RWPE2 (cell line): ENCODE measurements around the gene AHDC1.
A peak's percentile ranks its signal among the peaks of the same experiment; 100 is the strongest.

ENCODE experiments used
- ATAC-seq: fragments of 200-7000 bp; cut with Tn5 transposase; 3 replicates; pipeline ENCODE4 v1.9.1; 2021; ENCODE audit warnings: low read depth
- DNase-seq: peaks from one replicate; pipeline ENCODE4 v3.0.0-alpha.2; 2020; ENCODE audit warnings: low spot score
- H3K27ac ChIP-seq: fragments of 450-650 bp; 2 replicates; pipeline ENCODE4 v1.5.1; 2017; ENCODE audit warnings: mild to moderate bottlenecking; ENCODE audit not compliant: poor library complexity, severe bottlenecking
- H3K27me3 ChIP-seq: fragments of 250-450 bp; sonication (Bioruptor Pico); 2 replicates; pipeline ENCODE4 v1.5.1; 2021; ENCODE audit warnings: mild to moderate bottlenecking, moderate library complexity; ENCODE audit not compliant: insufficient read depth, poor library complexity, severe bottlenecking
- H3K36me3 ChIP-seq: fragments of 250-450 bp; sonication (Bioruptor Pico); 2 replicates; pipeline ENCODE4 v1.5.1; 2020; ENCODE audit warnings: low read depth, mild to moderate bottlenecking, moderate library complexity
- H3K4me1 ChIP-seq: fragments of 250-450 bp; sonication (Bioruptor Pico); 2 replicates; pipeline ENCODE4 v1.5.1; 2021; ENCODE audit warnings: mild to moderate bottlenecking, moderate library complexity; ENCODE audit not compliant: insufficient read depth, poor library complexity, severe bottlenecking
- H3K4me3 ChIP-seq: fragments of 250-450 bp; sonication (Bioruptor Pico); 2 replicates; pipeline ENCODE4 v1.5.1; 2021; ENCODE audit warnings: mild to moderate bottlenecking, moderate library complexity; ENCODE audit not compliant: severe bottlenecking
- H3K9me3 ChIP-seq: fragments of 250-450 bp; sonication (Bioruptor Pico); 2 replicates; pipeline ENCODE4 v1.5.1; 2021; ENCODE audit warnings: mild to moderate bottlenecking, moderate library complexity; ENCODE audit not compliant: severe bottlenecking
- TF ChIP-seq, protein P1 (sequence below): fragments of 450-650 bp; IDR thresholded peaks from one replicate; pipeline ENCODE4 v1.5.1; 2017; ENCODE audit warnings: mild to moderate bottlenecking, moderate library complexity; ENCODE audit not compliant: poor library complexity, severe bottlenecking

The AHDC1 gene

GRCh38 chr1:27602462-27603308 lies 1.3 kb downstream of the AHDC1 start:
- TF ChIP-seq, protein P1, sequence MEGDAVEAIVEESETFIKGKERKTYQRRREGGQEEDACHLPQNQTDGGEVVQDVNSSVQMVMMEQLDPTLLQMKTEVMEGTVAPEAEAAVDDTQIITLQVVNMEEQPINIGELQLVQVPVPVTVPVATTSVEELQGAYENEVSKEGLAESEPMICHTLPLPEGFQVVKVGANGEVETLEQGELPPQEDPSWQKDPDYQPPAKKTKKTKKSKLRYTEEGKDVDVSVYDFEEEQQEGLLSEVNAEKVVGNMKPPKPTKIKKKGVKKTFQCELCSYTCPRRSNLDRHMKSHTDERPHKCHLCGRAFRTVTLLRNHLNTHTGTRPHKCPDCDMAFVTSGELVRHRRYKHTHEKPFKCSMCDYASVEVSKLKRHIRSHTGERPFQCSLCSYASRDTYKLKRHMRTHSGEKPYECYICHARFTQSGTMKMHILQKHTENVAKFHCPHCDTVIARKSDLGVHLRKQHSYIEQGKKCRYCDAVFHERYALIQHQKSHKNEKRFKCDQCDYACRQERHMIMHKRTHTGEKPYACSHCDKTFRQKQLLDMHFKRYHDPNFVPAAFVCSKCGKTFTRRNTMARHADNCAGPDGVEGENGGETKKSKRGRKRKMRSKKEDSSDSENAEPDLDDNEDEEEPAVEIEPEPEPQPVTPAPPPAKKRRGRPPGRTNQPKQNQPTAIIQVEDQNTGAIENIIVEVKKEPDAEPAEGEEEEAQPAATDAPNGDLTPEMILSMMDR: no peak
- Histone ChIP-seq H3K9me3 (no peaks in the 10 kb centered on the region), H3K4me3 (peak overlapping the region; percentile 85), H3K4me1 (peaks cover 28% of the 10 kb centered on the region), H3K27ac (peak overlapping the region; percentile 77), H3K36me3 (no peaks in the 10 kb centered on the region), H3K27me3 (no peaks in the 10 kb centered on the region)
- DNase-seq (no peak), ATAC-seq (0 out of 3 replicates have a peak, but pooled peaks have one; percentile 2)

DNA sequence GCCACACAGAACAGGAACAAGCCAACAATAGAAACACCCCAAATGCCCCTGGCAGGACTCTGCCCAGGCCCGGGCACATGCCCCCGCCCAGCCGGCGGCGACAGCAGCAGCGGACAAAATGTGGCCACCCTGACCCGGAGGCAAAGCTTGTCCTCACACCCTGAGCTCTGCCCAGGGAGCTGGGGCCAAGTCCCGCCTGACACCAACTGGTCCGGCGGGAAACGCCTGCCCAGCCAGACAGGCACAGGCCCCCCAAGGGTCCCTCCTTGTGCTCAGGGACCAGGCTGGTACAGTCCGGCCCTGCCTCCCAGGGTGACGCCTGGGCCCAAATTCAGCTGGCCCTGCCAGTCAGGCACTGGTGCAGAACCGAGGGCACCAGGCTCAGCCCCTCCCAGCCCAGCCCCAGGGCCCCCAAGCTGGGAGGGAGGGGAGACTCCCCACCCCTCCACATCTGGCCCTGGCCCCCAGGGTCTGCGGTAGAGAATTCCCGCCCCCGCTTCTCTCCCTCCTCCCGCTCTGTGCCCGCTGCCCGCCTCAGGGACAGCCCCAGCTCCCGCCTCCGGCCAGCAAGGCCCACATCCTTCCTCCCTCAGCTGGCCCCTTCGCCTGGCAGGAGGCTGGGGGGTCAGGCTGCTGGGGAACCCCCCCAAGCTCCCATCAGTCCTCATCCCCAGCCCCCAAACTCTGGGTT lies 2.0 kb downstream of the AHDC1 start:
- DNase-seq: no peak
- peaks cover 29% of the 10 kb centered on the region for H3K4me1 ChIP-seq
- ATAC-seq: peak; percentile 21

GRCh38 chr1:27601321-27601770 lies 2.6 kb downstream of the AHDC1 start:
- peak overlapping the region; percentile 85 for H3K4me3 ChIP-seq
- peak overlapping the region; percentile 77 for H3K27ac ChIP-seq
- DNase-seq (no peak), ATAC-seq (no peak)
- TF ChIP-seq, protein P1: no peak
- no peaks in the 10 kb centered on the region for H3K36me3 ChIP-seq
- no peaks in the 10 kb centered on the region for H3K9me3 ChIP-seq
- peaks cover 32% of the 10 kb centered on the region for H3K4me1 ChIP-seq
- H3K27me3 ChIP-seq: no peaks in the 10 kb centered on the region

More for the DNA sequence above, 2.0 kb downstream of the AHDC1 start:
- Histone ChIP-seq H3K9me3 (no peaks in the 10 kb centered on the region), H3K27ac (peak overlapping the region; percentile 77), H3K27me3 (no peaks in the 10 kb centered on the region), H3K36me3 (no peaks in the 10 kb centered on the region), H3K4me3 (peak overlapping the region; percentile 85)
- TF ChIP-seq, protein P1: no peak

GRCh38 chr1:27600498-27601175 lies 3.3 kb downstream of the AHDC1 start:
- DNase-seq (no peak), ATAC-seq (no peak)
- Histone ChIP-seq H3K27me3 (no peaks in the 10 kb centered on the region), H3K9me3 (no peaks in the 10 kb centered on the region), H3K36me3 (no peaks in the 10 kb centered on the region), H3K4me3 (no peak overlapping the region), H3K27ac (peak overlapping the region; percentile 77), H3K4me1 (peaks cover 38% of the 10 kb centered on the region)
- TF ChIP-seq, protein P1: no peak
